Measurements from ENCODE around the gene STARD4.

DNA sequence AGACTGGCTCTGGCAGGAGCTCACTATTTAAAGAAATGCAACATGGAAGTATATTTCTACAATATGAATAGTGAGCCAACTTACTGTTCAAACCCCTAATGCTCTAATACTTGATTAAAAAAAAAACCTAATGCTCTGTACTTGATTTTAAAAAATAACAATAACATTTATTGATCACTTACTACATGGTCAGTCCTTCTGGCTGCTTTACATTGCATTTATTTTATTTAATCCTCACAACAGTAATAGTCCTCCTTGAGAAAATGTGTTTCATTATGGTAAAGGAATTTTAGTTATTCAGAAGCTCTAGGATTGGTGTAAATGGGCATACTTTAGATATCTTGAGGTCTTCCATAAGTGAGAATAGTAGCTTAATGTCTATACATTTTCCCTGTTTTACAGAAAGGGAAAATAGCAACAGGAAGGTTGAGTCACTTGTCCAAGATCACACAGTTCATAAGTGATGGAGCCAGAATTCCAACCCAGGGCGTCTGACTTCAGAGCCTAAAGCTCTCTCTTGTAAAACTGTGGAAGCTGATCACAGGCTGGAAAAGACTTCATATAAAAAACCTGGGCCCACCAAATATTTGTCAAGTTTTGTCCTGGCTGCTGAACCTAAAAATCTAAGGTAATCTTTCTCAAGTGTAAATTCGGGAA lies 1.0 kb downstream of the STARD4 start:
- TF ChIP-seq POLR2A (IDR thresholded peaks at IDR 0.05) = no peak
- TF ChIP-seq, protein P1, sequence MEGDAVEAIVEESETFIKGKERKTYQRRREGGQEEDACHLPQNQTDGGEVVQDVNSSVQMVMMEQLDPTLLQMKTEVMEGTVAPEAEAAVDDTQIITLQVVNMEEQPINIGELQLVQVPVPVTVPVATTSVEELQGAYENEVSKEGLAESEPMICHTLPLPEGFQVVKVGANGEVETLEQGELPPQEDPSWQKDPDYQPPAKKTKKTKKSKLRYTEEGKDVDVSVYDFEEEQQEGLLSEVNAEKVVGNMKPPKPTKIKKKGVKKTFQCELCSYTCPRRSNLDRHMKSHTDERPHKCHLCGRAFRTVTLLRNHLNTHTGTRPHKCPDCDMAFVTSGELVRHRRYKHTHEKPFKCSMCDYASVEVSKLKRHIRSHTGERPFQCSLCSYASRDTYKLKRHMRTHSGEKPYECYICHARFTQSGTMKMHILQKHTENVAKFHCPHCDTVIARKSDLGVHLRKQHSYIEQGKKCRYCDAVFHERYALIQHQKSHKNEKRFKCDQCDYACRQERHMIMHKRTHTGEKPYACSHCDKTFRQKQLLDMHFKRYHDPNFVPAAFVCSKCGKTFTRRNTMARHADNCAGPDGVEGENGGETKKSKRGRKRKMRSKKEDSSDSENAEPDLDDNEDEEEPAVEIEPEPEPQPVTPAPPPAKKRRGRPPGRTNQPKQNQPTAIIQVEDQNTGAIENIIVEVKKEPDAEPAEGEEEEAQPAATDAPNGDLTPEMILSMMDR (IDR thresholded peaks at IDR 0.05) = no peak

Data from body of pancreas (tissue), 4 donors.